SJSA1 (cell line): Measurements from ENCODE around the gene SPDYE3. TPM values are rescaled to one million over a fixed set of nuclear protein-coding genes. Genes with fewer than 3 reads are reported as not detected.

Source experiments
- DNase-seq, 2 experiments: peaks; one replicate each; pipeline ENCODE4 v3.0.0-alpha.2; 2015 to 2020; ENCODE audit warnings: low spot score in 2 of 2, low read depth in 1 of 2
- H3K27ac ChIP-seq: fragments of 250-450 bp; sonication (Bioruptor Pico); 2 replicates; pipeline ENCODE4 v1.5.1; 2020; ENCODE audit warnings: mild to moderate bottlenecking, moderate library complexity
- H3K27me3 ChIP-seq: fragments of 250-450 bp; sonication (Bioruptor Pico); replicated peaks from 2 replicates; pipeline ENCODE4 v1.5.1; 2020; ENCODE audit warnings: mild to moderate bottlenecking, moderate library complexity
- H3K36me3 ChIP-seq: fragments of 250-450 bp; sonication (Bioruptor Pico); 2 replicates; pipeline ENCODE4 v1.5.1; 2020; ENCODE audit warnings: mild to moderate bottlenecking
- H3K4me1 ChIP-seq: fragments of 250-450 bp; sonication (Bioruptor Pico); replicated peaks from 2 replicates; pipeline ENCODE4 v1.6.1; 2021; ENCODE audit warnings: mild to moderate bottlenecking
- H3K4me3 ChIP-seq: fragments of 250-450 bp; sonication (Bioruptor Pico); 2 replicates; pipeline ENCODE4 v1.5.1; 2020; ENCODE audit warnings: mild to moderate bottlenecking
- H3K9me3 ChIP-seq: fragments of 250-450 bp; sonication (Bioruptor Pico); replicated peaks from 2 replicates; pipeline ENCODE4 v1.5.1; 2020; ENCODE audit warnings: mild to moderate bottlenecking
- total RNA-seq: library from RNA; depleted of rRNA; stranded (reverse); fragments of >200 nt; shearing (Covaris generic); gene quantifications from 2 replicates; pipeline ENCODE4 v1.2.3, GENCODE V29; 2014; rRNA removed

Gene SPDYE3
- total RNA-seq, 1 experiment from 2014 or later, result not detected

DNA sequence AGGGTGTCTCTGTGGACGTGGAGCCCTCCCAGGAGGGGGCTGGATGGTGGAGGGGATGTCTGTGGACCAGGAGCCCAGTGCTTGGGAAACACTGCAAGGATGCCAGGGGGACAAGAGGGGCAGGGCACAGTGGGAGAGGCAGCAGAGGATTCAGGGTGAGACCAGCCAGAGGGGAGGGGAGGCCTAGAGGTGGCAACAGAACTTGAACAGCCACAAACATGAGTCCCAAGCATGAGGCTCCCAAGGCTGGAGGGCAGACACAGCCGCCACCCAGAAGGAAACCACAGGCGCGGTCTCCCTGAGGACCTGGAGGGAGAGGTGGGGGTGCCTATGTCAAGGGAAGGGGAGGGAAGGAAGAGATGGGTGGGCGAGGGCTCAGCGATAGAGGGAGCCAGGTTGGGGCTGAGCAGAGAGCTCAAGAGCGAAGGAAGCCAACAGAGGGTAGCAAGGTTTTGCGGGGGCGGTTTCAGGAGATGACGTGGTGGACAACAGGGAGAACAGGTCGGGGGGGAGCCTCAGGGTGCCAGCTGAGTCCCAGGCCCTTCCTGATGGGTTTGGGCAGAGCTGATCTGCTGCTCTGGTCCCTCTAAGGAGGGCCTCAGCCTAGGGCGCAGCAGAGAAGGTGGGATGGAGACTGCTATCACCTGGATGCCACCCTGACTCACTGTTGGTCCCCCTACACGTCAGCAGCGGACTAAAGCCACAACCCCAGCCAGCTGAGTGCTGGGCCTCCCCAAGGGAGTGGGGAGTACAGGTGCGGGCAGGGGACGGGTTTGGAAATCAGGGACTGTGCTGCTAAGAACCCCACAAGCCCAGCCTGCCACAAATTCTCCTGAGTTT lies 59.1 kb downstream of the SPDYE3 start:
- Histone ChIP-seq H3K27me3 (no peaks in the 10 kb centered on the region), H3K27ac (no peak overlapping the region), H3K9me3 (no peaks in the 10 kb centered on the region), H3K4me1 (no peaks in the 10 kb centered on the region), H3K36me3 (peaks cover 57% of the 10 kb centered on the region), H3K4me3 (no peak overlapping the region)
- DNase-seq, result no peak

DNA sequence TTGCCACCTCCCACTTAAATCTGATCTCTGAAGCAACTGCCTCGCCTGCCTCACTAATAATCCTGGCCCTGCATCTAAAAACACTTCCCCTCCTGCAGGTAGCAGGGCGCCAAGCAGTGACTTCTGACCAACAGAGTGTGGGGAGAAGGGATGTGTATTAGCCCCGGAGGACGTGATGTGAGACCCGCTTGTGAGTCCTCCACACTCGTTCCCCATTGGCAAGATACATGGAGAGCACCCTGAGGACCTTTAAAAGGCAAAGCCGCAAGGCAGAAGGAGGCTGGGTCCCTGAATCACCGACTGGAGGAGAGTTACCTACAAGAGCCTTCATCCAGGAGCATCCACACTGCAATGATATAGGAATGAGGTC lies 59.7 kb downstream of the SPDYE3 start:
- DNase-seq, result no peak
- no peak overlapping the region for H3K27ac ChIP-seq
- H3K9me3 ChIP-seq, result no peaks in the 10 kb centered on the region
- no peak overlapping the region for H3K4me3 ChIP-seq
- H3K27me3 ChIP-seq, result no peaks in the 10 kb centered on the region
- no peaks in the 10 kb centered on the region for H3K4me1 ChIP-seq
- H3K36me3 ChIP-seq, result peaks cover 51% of the 10 kb centered on the region

DNA sequence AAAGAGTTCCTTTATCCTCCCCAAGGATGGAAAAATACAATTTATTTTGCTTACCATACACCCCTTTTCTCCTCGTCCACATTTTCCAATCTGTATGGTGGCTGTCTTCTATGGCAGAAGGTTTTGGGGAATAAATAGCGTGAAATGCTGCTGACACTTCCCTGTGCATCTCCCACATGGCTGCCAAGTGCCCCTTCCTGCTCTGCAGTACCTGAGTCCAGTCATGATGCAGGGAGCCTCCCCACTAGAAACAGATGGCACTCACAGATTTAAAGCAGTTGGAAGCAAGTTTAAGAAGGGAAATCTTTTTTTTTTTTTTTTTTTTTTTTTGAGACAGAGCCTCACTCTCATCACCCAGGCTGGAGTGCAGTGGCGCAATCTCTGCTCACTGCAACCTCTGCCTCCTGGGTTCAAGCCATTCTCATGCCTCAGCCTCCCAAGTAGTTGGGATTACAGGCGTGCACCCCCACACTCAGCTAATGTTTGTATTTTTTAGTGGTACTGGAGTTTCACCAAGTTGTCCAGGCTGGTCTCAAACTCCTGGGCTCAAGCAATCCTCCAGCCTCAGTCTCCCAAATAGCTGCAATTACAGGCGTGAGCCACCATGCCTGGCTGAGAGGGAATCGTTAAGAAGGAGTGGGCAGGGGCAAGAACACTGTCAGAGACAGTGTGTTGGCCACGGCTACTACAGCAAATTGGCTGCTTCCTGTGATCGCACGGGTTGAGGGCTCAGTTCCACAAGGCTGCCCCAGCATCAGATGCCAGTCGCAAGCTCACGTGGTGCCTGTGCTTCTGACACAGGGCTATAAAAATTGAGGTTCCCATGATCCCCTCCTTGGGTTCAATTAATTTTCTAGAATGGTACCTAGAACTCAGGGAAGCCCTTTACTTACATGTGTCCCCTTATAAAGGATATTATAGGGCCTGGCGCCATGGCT lies 60.4 kb downstream of the SPDYE3 start:
- no peaks in the 10 kb centered on the region for H3K9me3 ChIP-seq
- DNase-seq, result no peak
- H3K4me1 ChIP-seq, result no peaks in the 10 kb centered on the region
- H3K27ac ChIP-seq, result no peak overlapping the region
- no peaks in the 10 kb centered on the region for H3K27me3 ChIP-seq
- peaks cover 44% of the 10 kb centered on the region for H3K36me3 ChIP-seq
- H3K4me3 ChIP-seq, result no peak overlapping the region

DNA sequence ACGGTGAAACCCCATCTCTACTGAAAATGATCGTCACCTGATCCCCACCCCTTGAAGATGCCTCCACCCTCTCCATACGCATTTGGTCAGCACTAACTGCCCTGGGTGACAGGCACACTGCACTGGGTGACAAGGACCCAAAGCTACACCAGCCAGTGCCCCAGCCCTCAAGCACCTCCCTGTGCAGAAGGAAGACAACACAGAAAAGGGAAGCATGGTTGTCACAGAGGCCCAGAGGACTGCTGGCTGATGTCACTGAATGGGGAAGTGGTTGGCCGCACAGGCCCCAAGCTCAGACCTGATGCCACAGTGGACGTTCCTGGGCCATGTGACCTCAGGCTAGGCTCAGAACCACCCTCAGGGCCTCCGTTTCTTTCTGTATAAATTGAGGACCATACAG lies 61.6 kb downstream of the SPDYE3 start:
- no peak for DNase-seq
- Histone ChIP-seq H3K27me3 (no peaks in the 10 kb centered on the region), H3K4me3 (no peak overlapping the region), H3K27ac (no peak overlapping the region), H3K4me1 (no peaks in the 10 kb centered on the region), H3K36me3 (peaks cover 32% of the 10 kb centered on the region), H3K9me3 (no peaks in the 10 kb centered on the region)

DNA sequence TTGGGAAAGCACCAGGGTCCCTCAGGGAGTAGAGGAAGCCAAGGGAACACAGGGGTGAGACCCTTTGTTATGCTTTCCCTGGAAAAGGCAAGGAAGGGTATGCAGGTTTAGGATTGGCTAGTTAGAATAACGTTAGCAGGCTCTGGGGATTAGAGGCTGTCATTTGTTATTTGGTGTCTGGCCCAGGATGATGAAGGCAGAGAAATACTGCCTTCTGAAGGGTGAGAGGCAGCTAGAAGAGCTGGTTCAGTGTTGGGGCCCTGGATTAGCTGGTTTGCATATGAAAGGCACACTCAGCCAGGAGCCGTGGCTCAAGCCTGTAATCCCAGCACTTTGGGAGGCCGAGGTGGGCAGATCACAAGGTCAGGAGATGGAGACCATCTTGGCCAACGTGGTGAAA lies 62.8 kb downstream of the SPDYE3 start:
- Histone ChIP-seq H3K4me1 (no peaks in the 10 kb centered on the region), H3K27me3 (no peaks in the 10 kb centered on the region), H3K36me3 (peaks cover 21% of the 10 kb centered on the region), H3K4me3 (no peak overlapping the region), H3K9me3 (no peaks in the 10 kb centered on the region), H3K27ac (no peak overlapping the region)
- DNase-seq, result no peak

DNA sequence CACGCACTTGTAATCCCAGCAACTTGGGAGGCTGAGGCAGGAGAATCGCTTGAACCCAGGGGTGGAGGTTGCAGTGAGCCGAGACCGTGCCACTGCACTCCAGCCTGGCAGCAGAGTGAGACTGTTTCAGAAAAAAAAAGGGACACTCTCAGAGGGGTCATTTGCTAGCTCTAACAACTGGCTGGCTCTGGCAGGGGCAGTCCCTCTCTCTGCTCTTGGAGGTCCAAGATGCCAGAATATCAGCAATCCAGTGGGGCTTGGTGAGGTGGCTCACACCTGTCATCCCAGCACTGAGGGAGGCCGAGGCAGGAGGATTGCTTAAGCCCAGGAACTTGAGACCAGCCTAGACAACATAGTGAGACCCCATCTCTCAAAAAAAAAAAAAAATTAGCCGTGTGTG lies 63.2 kb downstream of the SPDYE3 start:
- no peak for DNase-seq
- no peaks in the 10 kb centered on the region for H3K4me1 ChIP-seq
- no peak overlapping the region for H3K27ac ChIP-seq
- no peaks in the 10 kb centered on the region for H3K9me3 ChIP-seq
- H3K4me3 ChIP-seq, result no peak overlapping the region
- H3K27me3 ChIP-seq, result no peaks in the 10 kb centered on the region
- peaks cover 17% of the 10 kb centered on the region for H3K36me3 ChIP-seq

DNA sequence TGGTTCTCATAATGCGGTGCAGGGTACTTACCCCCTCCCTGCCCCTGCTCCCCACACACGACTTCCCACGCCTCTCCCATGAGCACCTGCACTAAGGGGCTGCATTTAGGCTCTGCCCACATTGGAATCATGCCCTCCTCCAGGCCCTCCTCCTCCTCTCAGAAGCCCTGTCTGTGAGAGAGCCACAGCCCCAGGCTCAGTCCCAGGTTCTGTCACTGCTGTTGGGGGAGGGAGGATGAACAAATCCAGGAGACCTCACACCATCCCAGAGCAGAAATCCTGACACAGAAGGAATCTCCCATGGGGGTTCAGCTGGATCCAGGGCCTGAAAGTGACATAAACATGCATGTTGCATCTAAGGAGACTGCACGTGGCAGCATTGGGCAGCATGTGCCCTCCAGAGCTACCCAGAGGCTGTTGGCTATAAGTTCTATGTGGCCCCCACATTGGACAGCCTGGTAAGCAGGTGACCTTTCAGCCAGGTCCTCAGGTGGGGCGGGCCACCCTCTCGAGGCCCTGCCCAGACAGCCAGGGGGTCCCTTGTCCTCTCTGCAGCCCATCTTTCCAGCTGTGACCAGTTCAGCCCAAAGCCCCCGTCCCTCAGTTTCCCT lies 64.2 kb downstream of the SPDYE3 start:
- H3K36me3 ChIP-seq, result peaks cover 13% of the 10 kb centered on the region
- H3K27me3 ChIP-seq, result no peaks in the 10 kb centered on the region
- no peak overlapping the region for H3K27ac ChIP-seq
- no peaks in the 10 kb centered on the region for H3K4me1 ChIP-seq
- H3K4me3 ChIP-seq, result no peak overlapping the region
- no peak for DNase-seq
- H3K9me3 ChIP-seq, result no peaks in the 10 kb centered on the region

Other genes starting within 250 kb of the SPDYE3 start
- 27.4 and 36.9 TPM in 2 replicates for gene ZNF3, start 226.0 kb upstream of the SPDYE3 start, total RNA-seq
- 56.4 and 111 TPM in 2 replicates for gene COPS6, start 218.7 kb upstream of the SPDYE3 start, total RNA-seq
- gene MCM7, start 206.3 kb upstream of the SPDYE3 start, total RNA-seq, result 200 and 254 TPM in 2 replicates
- gene AP4M1, start 206.1 kb upstream of the SPDYE3 start, total RNA-seq, result 11.1 and 17.5 TPM in 2 replicates
- 20.5 and 35.3 TPM in 2 replicates for gene TAF6, start 188.3 kb upstream of the SPDYE3 start, total RNA-seq
- 22.5 and 24.6 TPM in 2 replicates for gene CNPY4, start 188.1 kb upstream of the SPDYE3 start, total RNA-seq
- 2.4 and 3.3 TPM in 2 replicates for gene MBLAC1, start 180.7 kb upstream of the SPDYE3 start, total RNA-seq
- gene LAMTOR4, start 158.8 kb upstream of the SPDYE3 start, total RNA-seq, result 115 and 123 TPM in 2 replicates
- 5.1 and 7.4 TPM in 2 replicates for gene TRAPPC14, start 149.0 kb upstream of the SPDYE3 start, total RNA-seq
- 1.2 and 2.7 TPM in 2 replicates for gene GAL3ST4, start 139.1 kb upstream of the SPDYE3 start, total RNA-seq
- gene GPC2, start 130.3 kb upstream of the SPDYE3 start, total RNA-seq, result 4.4 and 6.5 TPM in 2 replicates
- gene STAG3, start 129.8 kb upstream of the SPDYE3 start, total RNA-seq, result 0.26 TPM in 1 of 2 replicates, not detected in the other
- 1.7 TPM in 1 of 2 replicates, not detected in the other for gene PVRIG, start 87.8 kb upstream of the SPDYE3 start, total RNA-seq
- 16.1 and 18.8 TPM in 2 replicates for gene PILRB, start 50.4 kb downstream of the SPDYE3 start, total RNA-seq
- gene PILRA, start 65.8 kb downstream of the SPDYE3 start, total RNA-seq, result 0.18 and 1.7 TPM in 2 replicates
- 1.1 and 1.2 TPM in 2 replicates for gene ZCWPW1, start 121.0 kb downstream of the SPDYE3 start, total RNA-seq
- gene MEPCE, start 122.1 kb downstream of the SPDYE3 start, total RNA-seq, result 18.2 and 25.6 TPM in 2 replicates
- 56.4 and 71.5 TPM in 2 replicates for gene PPP1R35, start 128.8 kb downstream of the SPDYE3 start, total RNA-seq
- 0.66 TPM in 1 of 2 replicates, not detected in the other for gene SPACDR, start 156.6 kb downstream of the SPDYE3 start, total RNA-seq
- 25.3 and 32.7 TPM in 2 replicates for gene TSC22D4, start 171.5 kb downstream of the SPDYE3 start, total RNA-seq
- gene NYAP1, start 176.2 kb downstream of the SPDYE3 start, total RNA-seq, result 0.63 and 0.87 TPM in 2 replicates
- gene AGFG2, start 231.5 kb downstream of the SPDYE3 start, total RNA-seq, result 15.6 and 24.2 TPM in 2 replicates